CD4-positive, alpha-beta memory T cell (primary cell): ENCODE results near the gene TSPAN31. TPM values are rescaled to one million over a fixed set of nuclear protein-coding genes. Genes with fewer than 3 reads are reported as not detected.

Experiments used
- CTCF ChIA-PET: fragments of 350-600 bp; sonication (Branson Sonifier 250); formaldehyde crosslinking; loops from one replicate; lab custom pipeline; 2021; ENCODE audit warnings: inconsistent platforms; ENCODE audit not compliant: partially characterized antibody; lab: Charles Lee
- POLR2A ChIA-PET: fragments of 350-600 bp; sonication (Branson Sonifier 250); formaldehyde crosslinking; loops from one replicate; lab custom pipeline; 2021; ENCODE audit not compliant: partially characterized antibody; lab: Charles Lee
- DNase-seq, 5 donors: peaks; one replicate each; pipeline versions ENCODE4 v3.0.0 to v3.0.0-alpha.2; 2020 to 2022; ENCODE audit warnings: mixed read lengths in 1 of 5
- H3K27ac ChIP-seq: one replicate; pipeline ENCODE4 v1.7.0; 2013; ENCODE audit warnings: low read depth, low read length
- H3K27me3 ChIP-seq: 2 replicates; pipeline ENCODE4 v1.7.0; 2013; ENCODE audit warnings: mild to moderate bottlenecking, low read length, moderate library complexity; ENCODE audit not compliant: insufficient read depth
- H3K36me3 ChIP-seq: 2 replicates; pipeline ENCODE4 v1.7.0; 2013; ENCODE audit warnings: mild to moderate bottlenecking, low read length, moderate library complexity; ENCODE audit not compliant: insufficient read depth
- H3K4me1 ChIP-seq: 2 replicates; pipeline ENCODE4 v1.7.0; 2013; ENCODE audit warnings: mild to moderate bottlenecking, low read length, moderate library complexity; ENCODE audit not compliant: insufficient read depth
- H3K4me3 ChIP-seq, 2 donors: one replicate each; pipeline ENCODE4 v1.7.0; 2013; ENCODE audit warnings: low read length in 2 of 2, mild to moderate bottlenecking in 1 of 2
- H3K9me3 ChIP-seq, 2 donors: one replicate each; pipeline ENCODE4 v1.7.0; 2013; ENCODE audit warnings: low read length in 2 of 2, control low read depth in 1 of 2; ENCODE audit not compliant: control insufficient read depth in 1 of 2
- H3K27ac Mint-ChIP-seq, 7 donors: one replicate each; pipeline ENCODE4 v1.8.0; 2020 to 2021; ENCODE audit warnings: mixed read lengths in 7 of 7, mild to moderate bottlenecking in 6 of 7, inconsistent platforms in 3 of 7, moderate library complexity in 3 of 7
- H3K27me3 Mint-ChIP-seq, 2 donors: one replicate each; pipeline ENCODE4 v1.8.0; 2020 to 2021; ENCODE audit warnings: mixed read lengths in 2 of 2
- H3K36me3 Mint-ChIP-seq, 2 donors: one replicate each; pipeline ENCODE4 v1.8.0; 2020 to 2021; ENCODE audit warnings: mixed read lengths in 2 of 2, inconsistent platforms in 1 of 2, mild to moderate bottlenecking in 1 of 2
- H3K4me1 Mint-ChIP-seq, 4 donors: one replicate each; pipeline ENCODE4 v1.8.0; 2020 to 2021; ENCODE audit warnings: mixed read lengths in 4 of 4, mild to moderate bottlenecking in 1 of 4
- H3K4me3 Mint-ChIP-seq, 8 donors: one replicate each; pipeline ENCODE4 v1.8.0; 2020 to 2021; ENCODE audit warnings: mixed read lengths in 8 of 8, mild to moderate bottlenecking in 7 of 8, moderate library complexity in 6 of 8, inconsistent platforms in 3 of 8
- H3K9me3 Mint-ChIP-seq, 8 donors: one replicate each; pipeline ENCODE4 v1.8.0; 2020 to 2021; ENCODE audit warnings: mixed read lengths in 8 of 8, mild to moderate bottlenecking in 5 of 8, inconsistent platforms in 3 of 8, moderate library complexity in 1 of 8
- intact Hi-C: fragments of 100-400 bp; cut with micrococcal nuclease; formaldehyde crosslinking; loops from one replicate; pipeline ENCODE4 v1.15.1; 2023
- polyA plus RNA-seq, 2 donors: library from polyadenylated mRNA; unstranded; fragments of 300-500 nt; fragmentation: Illumina TruSeq; gene quantifications; one replicate each; pipeline ENCODE4 v1.2.3, GENCODE V29; 2021
- total RNA-seq, 2 experiments: library from RNA; stranded (reverse); gene quantifications; one replicate each; pipeline ENCODE4 v1.2.3, GENCODE V29; 2021

The TSPAN31 gene
- total and polyA plus RNA-seq, 4 experiments from 2014 or later, result 27.5 to 76.2 (median 34.0) TPM

DNA sequence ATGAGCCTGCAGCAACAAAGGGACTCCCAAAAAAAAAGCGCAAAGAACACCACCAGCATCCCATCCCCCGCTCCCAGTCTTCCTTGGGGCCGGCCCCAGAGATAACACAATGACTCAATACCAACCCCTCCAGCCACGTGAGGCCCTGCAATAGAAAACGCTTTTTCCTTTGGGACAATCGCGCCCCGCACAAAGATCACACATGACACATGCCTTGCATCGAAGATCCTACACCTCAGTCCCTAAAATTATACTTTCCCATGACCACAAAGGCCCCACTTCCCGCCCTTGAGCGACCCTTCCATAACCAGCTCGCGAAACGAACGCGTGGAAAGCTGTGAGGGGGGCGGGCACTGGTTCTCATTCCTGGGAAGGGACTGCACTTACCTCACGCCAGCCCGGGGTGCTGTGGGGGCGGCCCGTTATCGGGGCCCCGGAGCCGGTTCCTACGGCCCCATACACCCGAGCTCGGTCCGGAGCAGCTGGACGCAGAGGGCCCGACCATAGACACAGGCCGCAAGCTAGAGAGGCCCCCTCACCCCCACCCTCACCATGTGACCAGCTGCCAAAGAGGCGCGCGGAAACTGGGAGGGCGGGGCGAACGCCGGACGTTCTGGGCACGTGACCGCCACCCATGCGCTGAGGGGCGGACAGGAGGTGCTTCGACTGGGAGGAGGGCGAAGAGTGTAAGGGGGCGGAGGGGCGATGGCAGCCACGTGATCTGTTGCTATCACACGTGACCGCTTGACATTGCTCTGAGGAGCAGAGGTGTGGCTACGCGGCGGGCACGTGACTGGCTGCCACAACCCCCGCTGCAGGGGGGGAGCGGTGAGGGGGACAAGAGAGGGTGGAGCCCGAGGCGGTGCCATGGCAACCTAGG lies 7.2 kb downstream of the TSPAN31 start, which contains the start of gene CDK4:
Gene CDK4 (minus strand): TSS at position 523 of the 880 bp plus-strand sequence. CDS start 593 bp downstream, outside the sequence.
- Histone ChIP-seq H3K4me3 (peak within 1 kb of the TSS; percentile 30 to 80), H3K9me3 (no peaks in the 10 kb centered on the region), H3K27me3 (no peaks in the 10 kb centered on the region), H3K27ac (peak within 1 kb of the TSS; percentile 82), H3K36me3 (peaks cover 19% of the 10 kb centered on the region), H3K4me1 (peaks cover 50% of the 10 kb centered on the region)
- ChIA-PET POLR2A (interaction anchor here (0.6 to 1.3 kb wide), 11 partner anchors 8 to 1822 kb away, joined by 3 to 21 read pairs (median 3); partner anchors contain the start of genes CYP27B1, DDIT3, EEF1AKMT3 and METTL1), CTCF (interaction anchor here (1.0 to 1.2 kb wide), 3 partner anchors 11 to 58 kb away, joined by 3 to 5 read pairs (median 4); partner anchors contain the start of gene OS9)
- H3K36me3 Mint-ChIP-seq, result peaks cover 22 to 41% of the 10 kb centered on the region in 2 donors
- H3K27ac Mint-ChIP-seq, result peak within 1 kb of the TSS; percentile 87 to 100 (median 99)
- H3K4me1 Mint-ChIP-seq, result peaks cover 46 to 58% (median 51%) of the 10 kb centered on the region in 4 donors
- intact Hi-C loops, result loop anchor here (1.0 to 5.0 kb wide), 5 partner anchors 8 to 665 kb away; partner anchors contain the start of genes CTDSP2, EEF1AKMT3, METTL1 and NAB2
- H3K27me3 Mint-ChIP-seq, result no peaks in the 10 kb centered on the region
- no peaks in the 10 kb centered on the region for H3K9me3 Mint-ChIP-seq
- DNase-seq, result peak; percentile 97 to 100 (median 99)
- peak within 1 kb of the TSS; percentile 82 to 98 (median 90) for H3K4me3 Mint-ChIP-seq

DNA sequence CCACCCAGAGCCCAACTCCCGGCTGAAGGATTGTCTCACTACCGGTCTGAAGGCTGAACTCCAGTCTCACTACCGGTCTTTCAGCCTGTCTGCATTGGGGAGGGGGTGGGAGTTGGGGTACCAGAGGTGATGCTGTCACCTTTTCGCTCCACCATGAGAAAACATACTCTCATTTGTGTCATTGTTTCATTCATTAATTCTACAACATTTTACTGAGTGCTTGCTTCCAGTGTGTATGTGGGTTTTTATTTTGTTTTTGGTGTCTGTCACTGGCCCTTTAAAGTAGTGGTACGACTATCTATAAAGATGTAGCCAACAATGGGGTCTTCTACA lies 7.8 kb downstream of the TSPAN31 start:
- intact Hi-C loops, result loop anchor here (1.0 to 5.0 kb wide), 5 partner anchors 8 to 665 kb away; partner anchors contain the start of genes CTDSP2, EEF1AKMT3, METTL1 and NAB2
- peak overlapping the region; percentile 82 to 98 (median 90) for H3K4me3 Mint-ChIP-seq
- no peaks in the 10 kb centered on the region for H3K9me3 Mint-ChIP-seq
- CTCF ChIA-PET, result interaction anchor here (1.0 to 1.2 kb wide), 3 partner anchors 12 to 59 kb away, joined by 3 to 5 read pairs (median 4); partner anchors contain the start of gene OS9
- no peaks in the 10 kb centered on the region for H3K9me3 ChIP-seq
- H3K4me3 ChIP-seq, result peak overlapping the region in 1 of 2 donors; percentile 6
- H3K36me3 Mint-ChIP-seq, result peaks cover 19 to 37% of the 10 kb centered on the region in 2 donors
- H3K36me3 ChIP-seq, result peaks cover 16% of the 10 kb centered on the region
- DNase-seq, result no peak
- H3K4me1 Mint-ChIP-seq, result peaks cover 46 to 57% (median 53%) of the 10 kb centered on the region in 4 donors
- peaks cover 52% of the 10 kb centered on the region for H3K4me1 ChIP-seq
- H3K27ac Mint-ChIP-seq, result peak overlapping the region; percentile 87 to 100 (median 99)
- POLR2A ChIA-PET, result interaction anchor here (0.7 to 1.3 kb wide), 8 partner anchors 9 to 1823 kb away, joined by 3 to 21 read pairs (median 4); partner anchors contain the start of genes CYP27B1, DDIT3, EEF1AKMT3 and METTL1
- H3K27me3 Mint-ChIP-seq, result no peaks in the 10 kb centered on the region
- peak overlapping the region; percentile 82 for H3K27ac ChIP-seq
- no peaks in the 10 kb centered on the region for H3K27me3 ChIP-seq

DNA sequence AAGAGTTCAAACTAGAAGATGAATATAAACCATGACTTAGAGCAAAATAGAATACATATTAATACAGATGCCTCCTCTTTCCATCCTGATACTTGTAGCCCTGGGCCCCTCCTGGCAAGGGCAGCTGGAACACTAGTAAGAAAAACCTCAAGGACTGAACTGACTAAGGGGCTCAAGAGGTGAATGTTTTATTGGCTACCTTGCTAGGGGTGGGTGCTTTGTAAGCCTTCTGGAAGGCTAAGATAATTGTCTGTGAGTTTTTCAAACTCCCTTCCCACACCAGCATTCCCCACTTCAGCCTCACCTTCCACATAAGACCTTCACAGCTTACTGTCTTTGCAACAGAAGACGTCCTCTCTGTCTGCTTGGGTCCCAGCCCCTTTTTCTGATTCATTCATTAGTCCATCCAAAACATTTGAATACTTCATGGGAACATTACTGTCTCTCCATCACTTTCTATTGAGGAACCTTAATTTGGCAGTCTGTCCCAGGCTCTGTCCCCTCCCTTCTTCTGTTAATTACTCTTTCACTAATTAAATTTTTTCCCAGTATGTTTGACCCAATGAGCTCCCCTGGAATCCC lies 9.0 kb downstream of the TSPAN31 start:
- peak overlapping the region; percentile 82 to 98 (median 95) for H3K4me3 Mint-ChIP-seq
- CTCF ChIA-PET, result interaction anchor here (0.9 to 1.0 kb wide), 3 partner anchors 9 to 27 kb away, joined by 3 read pairs; partner anchors contain the start of gene TSPAN31
- no peaks in the 10 kb centered on the region for H3K9me3 Mint-ChIP-seq
- H3K27me3 Mint-ChIP-seq, result no peaks in the 10 kb centered on the region
- Histone ChIP-seq H3K4me1 (peaks cover 54% of the 10 kb centered on the region), H3K27ac (peak overlapping the region; percentile 82), H3K27me3 (no peaks in the 10 kb centered on the region), H3K4me3 (peak overlapping the region in 1 of 2 donors; percentile 29), H3K9me3 (no peaks in the 10 kb centered on the region), H3K36me3 (peaks cover 21% of the 10 kb centered on the region)
- peaks cover 50 to 65% (median 57%) of the 10 kb centered on the region in 4 donors for H3K4me1 Mint-ChIP-seq
- no peak for DNase-seq
- POLR2A ChIA-PET, result interaction anchor here (0.6 to 3.9 kb wide), 10 partner anchors 9 to 1822 kb away, joined by 3 to 36 read pairs (median 12); partner anchors contain the start of genes ATP23, CTDSP2, EEF1AKMT3 and METTL1
- H3K36me3 Mint-ChIP-seq, result peaks cover 19 to 40% of the 10 kb centered on the region in 2 donors
- intact Hi-C loops, result loop anchor here (2.0 to 5.0 kb wide), 3 partner anchors 13 to 667 kb away; partner anchors contain the start of genes CTDSP2 and NAB2
- peak overlapping the region; percentile 87 to 100 (median 99) for H3K27ac Mint-ChIP-seq

DNA sequence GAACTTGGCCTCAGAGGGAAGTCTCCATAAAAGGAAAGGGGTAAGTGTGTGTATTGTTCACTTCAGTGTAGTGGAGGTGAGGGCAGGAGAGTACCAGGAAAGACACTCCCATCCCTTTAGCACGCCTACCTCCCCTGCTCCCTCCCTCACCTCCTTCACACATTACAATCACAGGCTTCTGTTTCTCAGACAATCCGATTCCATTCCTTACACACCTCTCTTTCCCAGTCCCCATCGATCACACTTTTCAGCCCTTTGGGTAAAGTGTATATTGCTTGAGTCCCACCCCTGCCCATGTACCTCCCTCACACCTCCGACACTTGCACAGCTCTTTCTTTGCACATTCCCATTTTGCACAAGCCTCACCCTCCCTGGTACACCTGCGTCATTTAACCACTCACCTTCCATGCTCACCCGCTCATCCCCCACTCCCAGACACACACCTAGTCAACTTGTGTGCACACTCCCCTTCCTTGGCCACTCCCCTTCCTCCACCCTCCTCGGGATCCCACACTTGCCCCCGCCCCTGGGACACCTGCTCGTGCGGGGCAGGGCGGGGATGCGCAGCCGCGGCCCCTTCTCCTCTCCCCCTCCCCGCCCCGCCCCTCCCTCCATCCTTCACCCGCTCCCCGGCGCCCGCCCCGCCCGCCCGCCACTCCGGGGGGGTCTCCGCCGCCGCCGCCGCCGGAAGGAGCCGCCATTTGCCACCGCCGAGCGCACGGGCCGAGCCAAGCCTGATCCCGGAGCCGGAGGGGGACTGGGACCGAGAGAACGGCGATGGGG lies 9.8 kb downstream of the TSPAN31 start, which contains the start of gene MARCHF9:
Gene MARCHF9 (plus strand): TSS at position 693 of the 783 bp plus-strand sequence. CDS start 426 bp downstream, outside the sequence.
- Mint-ChIP-seq H3K9me3 (no peaks in the 10 kb centered on the region), H3K36me3 (peaks cover 21 to 42% of the 10 kb centered on the region in 2 donors), H3K4me1 (peaks cover 54 to 71% (median 62%) of the 10 kb centered on the region in 4 donors), H3K27me3 (no peaks in the 10 kb centered on the region), H3K27ac (peak within 1 kb of the TSS; percentile 91 to 100 (median 99)), H3K4me3 (peak within 1 kb of the TSS; percentile 88 to 98 (median 95))
- Histone ChIP-seq H3K4me3 (peak within 1 kb of the TSS in 1 of 2 donors; percentile 50), H3K36me3 (peaks cover 17% of the 10 kb centered on the region), H3K9me3 (no peaks in the 10 kb centered on the region), H3K27ac (peak within 1 kb of the TSS; percentile 82), H3K4me1 (peaks cover 62% of the 10 kb centered on the region), H3K27me3 (no peaks in the 10 kb centered on the region)
- intact Hi-C loops, result loop anchor here (2.0 to 5.0 kb wide), 3 partner anchors 14 to 667 kb away; partner anchors contain the start of genes CTDSP2 and NAB2
- CTCF ChIA-PET, result interaction anchor here (0.9 to 3.0 kb wide), 4 partner anchors 9 to 27 kb away, joined by 3 to 51 read pairs (median 3); partner anchors contain the start of gene TSPAN31
- peak; percentile 83 to 95 (median 85) for DNase-seq
- POLR2A ChIA-PET, result interaction anchor here (0.6 to 3.9 kb wide), 11 partner anchors 10 to 1823 kb away, joined by 3 to 36 read pairs (median 8); partner anchors contain the start of genes ATP23, CTDSP2, EEF1AKMT3 and METTL1

DNA sequence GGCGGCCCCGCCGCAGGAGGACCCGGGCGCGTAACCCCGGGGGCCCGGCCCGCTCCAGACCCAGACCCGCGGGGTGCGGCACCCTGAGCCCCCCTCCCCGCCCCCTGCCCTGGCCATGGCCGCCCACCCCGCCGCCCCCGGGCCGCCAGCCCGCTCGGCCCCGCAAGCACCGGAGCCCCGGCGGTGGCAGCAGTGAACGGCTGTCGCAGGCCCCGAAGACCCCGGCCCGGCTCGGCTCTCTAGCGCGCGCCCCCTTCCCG lies 10.3 kb downstream of the TSPAN31 start:
- peaks cover 66% of the 10 kb centered on the region for H3K4me1 ChIP-seq
- POLR2A ChIA-PET, result interaction anchor here (1.0 to 3.9 kb wide), 7 partner anchors 14 to 284 kb away, joined by 3 to 36 read pairs (median 19); partner anchors contain the start of genes ATP23, CTDSP2, EEF1AKMT3 and METTL1
- H3K9me3 ChIP-seq, result no peaks in the 10 kb centered on the region
- H3K36me3 ChIP-seq, result peaks cover 17% of the 10 kb centered on the region
- no peaks in the 10 kb centered on the region for H3K27me3 ChIP-seq
- DNase-seq, result no peak
- Mint-ChIP-seq H3K9me3 (no peaks in the 10 kb centered on the region), H3K27ac (no peak overlapping the region), H3K4me1 (peaks cover 57 to 76% (median 67%) of the 10 kb centered on the region in 4 donors), H3K27me3 (no peaks in the 10 kb centered on the region), H3K36me3 (peaks cover 21 to 44% of the 10 kb centered on the region in 2 donors), H3K4me3 (peak overlapping the region in 3 of 8 donors; percentile 36 to 58 (median 52))
- no peak overlapping the region for H3K27ac ChIP-seq
- intact Hi-C loops, result loop anchor here (2.0 kb wide), 1 partner anchor 14 kb away; no protein-coding TSS in a partner anchor
- H3K4me3 ChIP-seq, result no peak overlapping the region
- CTCF ChIA-PET, result interaction anchor here (3.0 kb wide), 1 partner anchor 12 kb away, joined by 51 read pairs; the partner anchor contains the start of gene TSPAN31
